HEK293T (cell line): ENCODE data around the gene PCDHGC4.

Experiments
- CTCF ChIA-PET: fragments of 350-600 bp; formaldehyde crosslinking; extraction: SDS; loops from one replicate; lab custom pipeline; 2021; ENCODE audit warnings: antibody characterized with exemption, inconsistent platforms; lab: Yijun Ruan, JAX
- POLR2A ChIA-PET: fragments of 350-600 bp; formaldehyde crosslinking; extraction: SDS; loops from one replicate; lab custom pipeline; 2020; ENCODE audit warnings: antibody characterized with exemption, inconsistent platforms; lab: Yijun Ruan, JAX
- DNase-seq: peaks from one replicate; pipeline ENCODE4 v3.0.0; 2012; ENCODE audit warnings: mixed read lengths; ENCODE audit errors: extremely low spot score
- ARNT ChIP-seq: fragments of 450-650 bp; IDR thresholded peaks from 2 replicates; pipeline ENCODE4 v1.6.1; 2017; ENCODE audit warnings: mild to moderate bottlenecking
- BHLHE40 ChIP-seq: fragments of 450-650 bp; IDR thresholded peaks from 2 replicates; pipeline ENCODE4 v1.6.1; 2016; ENCODE audit warnings: mild to moderate bottlenecking, moderate library complexity, borderline replicate concordance
- CTBP1 ChIP-seq: fragments of 450-650 bp; IDR thresholded peaks from 2 replicates; pipeline ENCODE4 v1.6.1; 2016; ENCODE audit warnings: borderline replicate concordance
- ELF4 ChIP-seq: fragments of 450-650 bp; IDR thresholded peaks from 2 replicates; pipeline ENCODE4 v1.6.1; 2017; ENCODE audit warnings: antibody characterized with exemption
- FOXA1 ChIP-seq: fragments of 450-650 bp; IDR thresholded peaks from 2 replicates; pipeline ENCODE4 v1.6.1; 2016; ENCODE audit warnings: mild to moderate bottlenecking
- FOXK2 ChIP-seq: fragments of 450-650 bp; IDR thresholded peaks from 2 replicates; pipeline ENCODE4 v1.6.1; 2016; ENCODE audit warnings: mild to moderate bottlenecking
- FOXM1 ChIP-seq: fragments of 450-650 bp; IDR thresholded peaks from 2 replicates; pipeline ENCODE4 v1.6.1; 2017; ENCODE audit warnings: mild to moderate bottlenecking, borderline replicate concordance
- HDGF ChIP-seq: fragments of 450-650 bp; IDR thresholded peaks from 2 replicates; pipeline ENCODE4 v1.6.1; 2017; ENCODE audit warnings: antibody characterized with exemption, borderline replicate concordance
- L3MBTL2 ChIP-seq: fragments of 450-650 bp; conservative IDR thresholded peaks from 2 replicates; pipeline ENCODE4 v1.6.1; 2016; ENCODE audit warnings: mild to moderate bottlenecking
- LEF1 ChIP-seq: fragments of 450-650 bp; IDR thresholded peaks from 2 replicates; pipeline ENCODE4 v1.6.1; 2017; ENCODE audit warnings: mild to moderate bottlenecking, borderline replicate concordance
- NFRKB ChIP-seq: fragments of 450-650 bp; IDR thresholded peaks from 2 replicates; pipeline ENCODE4 v1.6.1; 2016; ENCODE audit warnings: mild to moderate bottlenecking, moderate library complexity
- SP1 ChIP-seq: fragments of 450-650 bp; IDR thresholded peaks from 2 replicates; pipeline ENCODE4 v1.6.1; 2017
- SUZ12 ChIP-seq: fragments of 450-650 bp; IDR thresholded peaks from 2 replicates; pipeline ENCODE4 v1.6.1; 2016; ENCODE audit warnings: mild to moderate bottlenecking
- TARDBP ChIP-seq: fragments of 450-650 bp; IDR thresholded peaks from 2 replicates; pipeline ENCODE4 v1.6.1; 2016
- ZNF384 ChIP-seq: fragments of 450-650 bp; IDR thresholded peaks from 2 replicates; pipeline ENCODE4 v1.6.1; 2016
- TF ChIP-seq, protein P1 (sequence below): fragments of 450-650 bp; IDR thresholded peaks from 2 replicates; pipeline ENCODE4 v1.6.1; 2016

Gene PCDHGC4

DNA sequence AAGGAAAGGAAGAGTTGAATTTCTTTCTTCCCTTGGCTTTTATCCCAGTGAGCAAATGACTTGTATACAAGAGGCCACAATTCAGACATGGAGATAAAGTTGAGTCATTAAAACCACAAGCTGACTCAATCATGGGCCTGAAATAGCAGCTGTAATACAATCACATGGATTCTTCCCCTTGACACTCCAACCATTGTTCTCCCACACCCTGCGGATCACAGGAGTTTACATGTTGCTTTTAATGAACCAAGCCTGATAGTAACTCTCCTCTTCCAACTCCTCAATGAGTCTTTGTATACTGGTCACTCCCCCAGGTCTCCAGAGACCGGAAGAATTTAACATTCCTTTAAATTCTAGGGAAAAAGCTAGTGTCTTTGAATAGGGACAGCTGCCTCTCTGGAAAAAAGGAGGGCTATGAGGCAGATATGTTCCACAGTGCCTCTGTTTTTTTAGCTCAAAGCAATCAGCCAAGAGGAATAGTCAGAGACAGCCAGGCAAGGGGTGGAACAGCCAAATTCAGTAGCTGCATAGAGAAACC is 36.5 kb downstream of the PCDHGC4 start:
- ChIA-PET POLR2A (interaction anchor here (1.2 to 1.4 kb wide), 2 partner anchors 46 to 201 kb away, joined by 3 to 5 read pairs; partner anchors contain the start of gene TAF7), CTCF (interaction anchor here (0.7 to 1.4 kb wide), 6 partner anchors 12 to 287 kb away, joined by 3 to 4 read pairs (median 3); partner anchors contain the start of gene PCDHGA6)
- DNase-seq, result no peak
- TF ChIP-seq BHLHE40 (no peak), HDGF (no peak), L3MBTL2 (no peak), NFRKB (no peak), FOXK2 (no peak), FOXA1 (no peak), ARNT (no peak)
- TF ChIP-seq, protein P1, sequence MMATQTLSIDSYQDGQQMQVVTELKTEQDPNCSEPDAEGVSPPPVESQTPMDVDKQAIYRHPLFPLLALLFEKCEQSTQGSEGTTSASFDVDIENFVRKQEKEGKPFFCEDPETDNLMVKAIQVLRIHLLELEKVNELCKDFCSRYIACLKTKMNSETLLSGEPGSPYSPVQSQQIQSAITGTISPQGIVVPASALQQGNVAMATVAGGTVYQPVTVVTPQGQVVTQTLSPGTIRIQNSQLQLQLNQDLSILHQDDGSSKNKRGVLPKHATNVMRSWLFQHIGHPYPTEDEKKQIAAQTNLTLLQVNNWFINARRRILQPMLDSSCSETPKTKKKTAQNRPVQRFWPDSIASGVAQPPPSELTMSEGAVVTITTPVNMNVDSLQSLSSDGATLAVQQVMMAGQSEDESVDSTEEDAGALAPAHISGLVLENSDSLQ, result no peak

DNA sequence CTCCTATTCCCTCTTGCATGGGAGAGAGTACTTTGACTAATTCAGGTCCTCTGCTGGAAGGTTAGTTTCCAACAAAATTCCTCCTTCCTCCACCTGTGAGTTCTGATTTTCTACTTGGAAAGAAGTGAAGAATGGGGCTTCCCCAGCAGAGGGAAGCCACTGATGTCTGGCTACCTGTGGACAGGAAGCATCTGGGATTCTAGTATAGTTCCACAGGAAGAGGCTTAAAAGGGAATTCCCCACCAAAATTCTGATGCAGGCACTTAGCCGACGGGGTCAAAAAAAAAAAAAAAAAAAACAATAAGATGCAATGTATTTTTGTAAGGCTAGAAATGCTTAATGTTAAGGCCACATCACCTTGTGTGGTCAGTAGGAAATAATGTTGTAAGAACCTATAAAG is 37.5 kb downstream of the PCDHGC4 start:
- CTCF ChIA-PET, result no interaction called here
- TF ChIP-seq FOXA1 (no peak), CTBP1 (no peak), L3MBTL2 (no peak), LEF1 (no peak), NFRKB (no peak), ARNT (no peak), FOXM1 (no peak), SP1 (no peak), HDGF (no peak)
- POLR2A ChIA-PET, result no interaction called here
- DNase-seq, result no peak

DNA sequence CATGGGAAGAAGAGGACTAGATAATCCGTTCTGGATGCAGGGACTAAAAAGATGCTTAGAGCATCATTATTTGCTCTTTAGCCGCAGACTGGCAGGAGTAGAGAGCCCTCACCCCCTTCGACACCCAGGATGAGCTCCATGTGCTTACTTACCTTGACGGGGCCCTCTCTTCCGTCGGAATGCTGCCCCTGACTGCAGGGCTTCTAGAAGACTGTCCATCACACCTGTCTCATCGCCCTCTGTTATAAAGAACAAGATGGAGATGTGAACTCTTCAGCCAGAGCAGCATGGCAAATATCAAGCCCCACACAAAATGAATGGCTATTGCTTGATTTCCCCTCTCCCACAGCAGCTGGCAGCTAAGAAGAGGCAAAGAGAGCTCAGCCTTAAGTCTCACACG is 39.2 kb downstream of the PCDHGC4 start:
- POLR2A ChIA-PET, result no interaction called here
- TF ChIP-seq L3MBTL2 (no peak), BHLHE40 (no peak), ZNF384 (no peak), SP1 (no peak), FOXK2 (no peak)
- TF ChIP-seq, protein P1, result no peak
- DNase-seq, result no peak
- CTCF ChIA-PET, result interaction anchor here (0.6 to 2.4 kb wide), 13 partner anchors 9 to 1355 kb away, joined by 3 to 18 read pairs (median 4); partner anchors contain the start of genes PCDHB8, PCDHGA11, PCDHGA12 and PCDHGC5

- no peak for TF ChIP-seq CTBP1
- no peak for TF ChIP-seq FOXA1
- TF ChIP-seq, protein P1, result no peak
- no peak for TF ChIP-seq HDGF
- no peak for TF ChIP-seq FOXK2
- POLR2A ChIA-PET, result no interaction called here
- peak; percentile 88 for DNase-seq
- CTCF ChIA-PET, result interaction anchor here (0.6 to 2.4 kb wide), 15 partner anchors 9 to 1356 kb away, joined by 3 to 18 read pairs (median 4); partner anchors contain the start of genes PCDHB8, PCDHGA11, PCDHGA12 and PCDHGC5
These were observed 40.1 kb downstream of the PCDHGC4 start for GRCh38 chr5:141524604-141525597.

DNA sequence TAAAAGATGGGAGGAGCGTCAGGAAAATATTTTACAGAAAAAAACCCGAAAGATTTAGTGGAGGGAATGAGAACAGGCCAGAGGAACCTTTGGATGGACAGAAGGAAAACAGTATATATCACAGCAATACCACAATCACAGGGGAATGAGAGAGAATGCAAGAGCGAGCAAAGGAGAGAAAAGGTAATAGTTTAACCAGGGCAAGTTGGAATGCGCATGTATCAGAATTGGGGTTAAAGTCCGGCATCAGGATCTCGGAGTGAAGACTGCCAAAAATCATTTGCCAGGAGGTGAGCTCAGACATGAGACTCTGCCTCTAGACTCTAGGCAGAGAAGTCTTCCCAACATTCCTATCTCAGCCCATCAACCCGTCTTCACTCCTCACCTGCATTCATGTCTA is 40.8 kb downstream of the PCDHGC4 start:
- no peak for DNase-seq
- ChIA-PET CTCF (interaction anchor here (1.1 kb wide), 1 partner anchor 105 kb away, joined by 3 read pairs; the partner anchor contains the start of gene PCDHGA11), POLR2A (no interaction called here)
- TF ChIP-seq, protein P1, result no peak
- TF ChIP-seq FOXM1, result no peak
- TF ChIP-seq LEF1, result no peak
- no peak for TF ChIP-seq SUZ12
- TF ChIP-seq NFRKB, result no peak
- TF ChIP-seq L3MBTL2, result no peak
- no peak for TF ChIP-seq TARDBP
- TF ChIP-seq SP1, result no peak

DNA sequence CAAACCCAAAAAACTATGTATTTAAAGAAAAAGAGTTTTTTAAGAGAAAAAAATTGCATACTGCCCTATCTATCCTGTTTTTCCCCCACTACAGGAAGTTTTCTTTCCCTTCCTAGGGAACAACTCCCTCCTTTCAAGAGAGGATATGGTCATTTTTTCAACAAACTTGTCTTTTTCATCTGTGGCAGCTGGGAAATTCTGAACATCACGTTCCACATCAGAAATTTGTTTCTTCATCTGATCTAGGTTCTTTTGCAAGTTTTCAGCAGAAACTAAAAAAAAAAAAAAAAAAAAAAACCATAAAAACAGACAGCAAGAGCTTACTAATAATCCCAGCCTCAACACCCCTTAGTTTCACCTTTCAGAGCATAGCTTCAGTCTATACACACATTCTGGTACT is 42.6 kb downstream of the PCDHGC4 start:
- CTCF ChIA-PET, result interaction anchor here (0.6 kb wide), 1 partner anchor 15 kb away, joined by 3 read pairs; no protein-coding TSS in a partner anchor
- TF ChIP-seq, protein P1, result no peak
- TF ChIP-seq NFRKB (no peak), LEF1 (no peak), FOXA1 (no peak), CTBP1 (no peak), BHLHE40 (no peak), ARNT (no peak), SP1 (no peak), ELF4 (no peak), ZNF384 (no peak), TARDBP (no peak), L3MBTL2 (no peak), FOXK2 (no peak), HDGF (no peak)

More for the DNA sequence above, 42.6 kb downstream of the PCDHGC4 start:
- POLR2A ChIA-PET, result no interaction called here
- no peak for DNase-seq
